Measurements from ENCODE around the gene NTRK1.

The NTRK1 gene

DNA sequence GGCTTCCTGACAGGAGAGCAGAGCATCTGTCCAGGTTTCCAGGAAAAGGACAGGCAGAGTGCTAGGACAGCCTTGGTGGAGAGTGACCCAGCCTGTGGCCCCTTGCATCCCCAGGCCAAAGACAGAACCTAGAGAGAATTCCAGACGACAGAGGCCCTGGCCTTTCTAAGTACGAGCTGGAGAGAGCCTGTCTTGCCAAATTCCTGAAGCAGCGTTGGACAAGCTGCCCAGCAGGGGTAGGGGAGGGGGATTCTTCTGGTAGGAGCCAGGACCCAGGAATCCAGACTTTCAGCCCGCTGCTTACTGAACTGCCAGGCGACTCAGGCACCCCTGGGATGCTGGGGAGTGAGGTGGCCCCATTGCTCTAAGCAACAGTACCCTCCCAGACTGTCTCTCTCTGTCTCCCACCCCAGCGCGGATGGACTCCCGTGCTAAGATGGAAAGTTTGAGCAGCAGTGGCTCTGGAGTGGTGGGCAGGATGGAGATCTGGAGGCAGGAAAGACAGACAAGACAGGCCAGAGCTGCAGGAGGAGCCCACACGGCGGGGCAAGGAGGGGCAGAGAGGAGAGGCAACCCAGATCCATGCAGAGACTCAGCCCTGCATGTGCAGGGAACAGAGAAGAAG is 24.0 kb downstream of the NTRK1 start:
- Histone ChIP-seq H3K27ac (replicated peaks) (no peak overlapping the region), H3K4me3 (replicated peaks; ENCODE audit: insufficient read depth, low read length) (no peak overlapping the region), H3K27me3 (ENCODE audit: insufficient read depth, poor library complexity, severe bottlenecking) (peaks cover 8% of the 10 kb centered on the region)
- DNase-seq (ENCODE audit: low read depth in 1 of 2, low spot score in 1 of 2), result no peak
- TF ChIP-seq, protein P1, sequence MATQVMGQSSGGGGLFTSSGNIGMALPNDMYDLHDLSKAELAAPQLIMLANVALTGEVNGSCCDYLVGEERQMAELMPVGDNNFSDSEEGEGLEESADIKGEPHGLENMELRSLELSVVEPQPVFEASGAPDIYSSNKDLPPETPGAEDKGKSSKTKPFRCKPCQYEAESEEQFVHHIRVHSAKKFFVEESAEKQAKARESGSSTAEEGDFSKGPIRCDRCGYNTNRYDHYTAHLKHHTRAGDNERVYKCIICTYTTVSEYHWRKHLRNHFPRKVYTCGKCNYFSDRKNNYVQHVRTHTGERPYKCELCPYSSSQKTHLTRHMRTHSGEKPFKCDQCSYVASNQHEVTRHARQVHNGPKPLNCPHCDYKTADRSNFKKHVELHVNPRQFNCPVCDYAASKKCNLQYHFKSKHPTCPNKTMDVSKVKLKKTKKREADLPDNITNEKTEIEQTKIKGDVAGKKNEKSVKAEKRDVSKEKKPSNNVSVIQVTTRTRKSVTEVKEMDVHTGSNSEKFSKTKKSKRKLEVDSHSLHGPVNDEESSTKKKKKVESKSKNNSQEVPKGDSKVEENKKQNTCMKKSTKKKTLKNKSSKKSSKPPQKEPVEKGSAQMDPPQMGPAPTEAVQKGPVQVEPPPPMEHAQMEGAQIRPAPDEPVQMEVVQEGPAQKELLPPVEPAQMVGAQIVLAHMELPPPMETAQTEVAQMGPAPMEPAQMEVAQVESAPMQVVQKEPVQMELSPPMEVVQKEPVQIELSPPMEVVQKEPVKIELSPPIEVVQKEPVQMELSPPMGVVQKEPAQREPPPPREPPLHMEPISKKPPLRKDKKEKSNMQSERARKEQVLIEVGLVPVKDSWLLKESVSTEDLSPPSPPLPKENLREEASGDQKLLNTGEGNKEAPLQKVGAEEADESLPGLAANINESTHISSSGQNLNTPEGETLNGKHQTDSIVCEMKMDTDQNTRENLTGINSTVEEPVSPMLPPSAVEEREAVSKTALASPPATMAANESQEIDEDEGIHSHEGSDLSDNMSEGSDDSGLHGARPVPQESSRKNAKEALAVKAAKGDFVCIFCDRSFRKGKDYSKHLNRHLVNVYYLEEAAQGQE (IDR thresholded peaks at IDR 0.05; ENCODE audit: insufficient replicate concordance, low read depth), result no peak
- no peak for TF ChIP-seq SPI1 (IDR thresholded peaks at IDR 0.05; ENCODE audit: borderline replicate concordance, low read depth)
- TF ChIP-seq, protein P2, sequence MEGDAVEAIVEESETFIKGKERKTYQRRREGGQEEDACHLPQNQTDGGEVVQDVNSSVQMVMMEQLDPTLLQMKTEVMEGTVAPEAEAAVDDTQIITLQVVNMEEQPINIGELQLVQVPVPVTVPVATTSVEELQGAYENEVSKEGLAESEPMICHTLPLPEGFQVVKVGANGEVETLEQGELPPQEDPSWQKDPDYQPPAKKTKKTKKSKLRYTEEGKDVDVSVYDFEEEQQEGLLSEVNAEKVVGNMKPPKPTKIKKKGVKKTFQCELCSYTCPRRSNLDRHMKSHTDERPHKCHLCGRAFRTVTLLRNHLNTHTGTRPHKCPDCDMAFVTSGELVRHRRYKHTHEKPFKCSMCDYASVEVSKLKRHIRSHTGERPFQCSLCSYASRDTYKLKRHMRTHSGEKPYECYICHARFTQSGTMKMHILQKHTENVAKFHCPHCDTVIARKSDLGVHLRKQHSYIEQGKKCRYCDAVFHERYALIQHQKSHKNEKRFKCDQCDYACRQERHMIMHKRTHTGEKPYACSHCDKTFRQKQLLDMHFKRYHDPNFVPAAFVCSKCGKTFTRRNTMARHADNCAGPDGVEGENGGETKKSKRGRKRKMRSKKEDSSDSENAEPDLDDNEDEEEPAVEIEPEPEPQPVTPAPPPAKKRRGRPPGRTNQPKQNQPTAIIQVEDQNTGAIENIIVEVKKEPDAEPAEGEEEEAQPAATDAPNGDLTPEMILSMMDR (IDR thresholded peaks at IDR 0.05; ENCODE audit: insufficient read depth, low read length), result no peak
- TF ChIP-seq POLR2AphosphoS5 (IDR thresholded peaks at IDR 0.05; ENCODE audit: low read depth), result no peak
- no peak for TF ChIP-seq GABPA (IDR thresholded peaks at IDR 0.05; ENCODE audit: low read depth)

DNA sequence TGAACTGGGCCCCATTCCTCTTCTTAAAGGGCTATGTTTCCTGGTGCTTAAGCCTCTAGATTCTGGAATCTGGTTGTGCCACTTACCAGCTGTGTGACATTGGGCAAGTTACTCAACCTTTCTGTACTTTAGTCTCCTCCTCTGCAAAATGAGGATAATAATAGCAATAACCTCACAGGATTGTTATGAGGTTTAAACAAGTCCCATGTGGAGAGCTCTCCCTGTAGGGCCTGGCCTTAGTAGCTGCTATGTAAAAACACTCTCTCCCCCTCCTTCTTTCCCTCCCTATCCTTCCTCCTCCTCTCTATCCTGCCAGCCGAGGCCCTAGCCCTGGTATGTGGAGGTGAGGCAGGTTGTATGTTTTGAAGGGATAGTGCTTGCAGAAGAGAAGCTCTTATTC is 24.6 kb downstream of the NTRK1 start:
- no peak for DNase-seq (ENCODE audit: low read depth in 1 of 2, low spot score in 1 of 2)

DNA sequence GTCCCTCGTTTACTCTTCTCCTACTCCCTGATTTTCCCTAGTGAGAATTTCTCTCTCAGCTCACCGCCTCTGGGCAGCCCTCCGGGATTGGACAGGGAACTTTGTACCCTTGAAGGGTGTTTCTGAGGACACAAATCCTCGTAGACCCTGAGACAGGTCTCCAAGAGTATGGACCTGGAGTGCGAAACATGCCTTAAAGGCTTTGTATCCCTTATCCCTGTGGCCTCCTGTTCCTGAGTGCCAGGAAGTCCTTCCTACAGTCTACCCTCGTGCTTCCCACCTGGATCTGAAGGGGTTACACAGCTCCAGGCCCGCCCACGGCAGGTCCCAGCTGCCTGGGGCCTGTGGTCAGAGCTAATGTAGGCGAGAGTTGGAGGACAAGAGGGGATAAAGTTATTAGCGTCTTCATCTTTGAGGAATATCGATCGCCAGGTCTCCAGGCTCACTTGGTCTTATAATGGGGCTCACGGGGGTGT is 25.3 kb downstream of the NTRK1 start:
- Histone ChIP-seq H3K27me3 (ENCODE audit: insufficient read depth, poor library complexity, severe bottlenecking) (no peaks in the 10 kb centered on the region), H3K27ac (replicated peaks) (no peak overlapping the region), H3K4me3 (replicated peaks; ENCODE audit: insufficient read depth, low read length) (no peak overlapping the region)
- DNase-seq (ENCODE audit: low read depth in 1 of 2, low spot score in 1 of 2), result no peak
- TF ChIP-seq SPI1 (IDR thresholded peaks at IDR 0.05; ENCODE audit: borderline replicate concordance, low read depth) (no peak), POLR2AphosphoS5 (IDR thresholded peaks at IDR 0.05; ENCODE audit: low read depth) (no peak), GABPA (IDR thresholded peaks at IDR 0.05; ENCODE audit: low read depth) (no peak)
- TF ChIP-seq, protein P2 (IDR thresholded peaks at IDR 0.05; ENCODE audit: insufficient read depth, low read length), result no peak
- TF ChIP-seq, protein P1 (IDR thresholded peaks at IDR 0.05; ENCODE audit: insufficient replicate concordance, low read depth), result no peak

More for the DNA sequence above, 24.6 kb downstream of the NTRK1 start:
- TF ChIP-seq, protein P2 (IDR thresholded peaks at IDR 0.05; ENCODE audit: insufficient read depth, low read length), result no peak
- no peak for TF ChIP-seq GABPA (IDR thresholded peaks at IDR 0.05; ENCODE audit: low read depth)
- no peak for TF ChIP-seq SPI1 (IDR thresholded peaks at IDR 0.05; ENCODE audit: borderline replicate concordance, low read depth)
- TF ChIP-seq, protein P1 (IDR thresholded peaks at IDR 0.05; ENCODE audit: insufficient replicate concordance, low read depth), result no peak
- TF ChIP-seq POLR2AphosphoS5 (IDR thresholded peaks at IDR 0.05; ENCODE audit: low read depth), result no peak
- Histone ChIP-seq H3K4me3 (replicated peaks; ENCODE audit: insufficient read depth, low read length) (no peak overlapping the region), H3K27me3 (ENCODE audit: insufficient read depth, poor library complexity, severe bottlenecking) (peaks cover 2% of the 10 kb centered on the region), H3K27ac (replicated peaks) (no peak overlapping the region)
